Keratinocyte (primary cell): ENCODE results near the gene SLC2A9. TPM values are rescaled to one million over a fixed set of nuclear protein-coding genes. Genes with fewer than 3 reads are reported as not detected.

Experiments
- DNase-seq: peaks from one replicate; pipeline ENCODE4 v3.0.0-alpha.2; 2011; ENCODE audit warnings: low read depth, missing footprints, low spot score
- FAIRE-seq: peaks from 2 replicates; lab custom pipeline; 2011; peaks lifted over from hg19 to GRCh38; lab: Jason Lieb, UNC
- H2AFZ ChIP-seq: 2 replicates; pipeline ENCODE4 v1.6.0; 2012; ENCODE audit warnings: low read length, control low read depth, inconsistent platforms; ENCODE audit not compliant: control insufficient read depth
- H3K27ac ChIP-seq: 2 replicates; pipeline ENCODE4 v1.5.1; 2011; ENCODE audit warnings: low read length; ENCODE audit not compliant: control insufficient read depth, insufficient read depth
- H3K27me3 ChIP-seq: 3 replicates; pipeline ENCODE4 v1.6.0; 2011; ENCODE audit warnings: low read length; ENCODE audit not compliant: control insufficient read depth, insufficient read depth; ENCODE audit errors: extremely low read depth
- H3K36me3 ChIP-seq, 2 experiments: 2 replicates in 1 of 2; 3 replicates in 1 of 2; pipeline ENCODE4 v1.5.1; 2011; ENCODE audit warnings: low read length in 2 of 2, mild to moderate bottlenecking in 1 of 2; ENCODE audit not compliant: control insufficient read depth in 2 of 2, insufficient read depth in 2 of 2; ENCODE audit errors: extremely low read depth in 1 of 2
- H3K4me1 ChIP-seq: 3 replicates; pipeline ENCODE4 v1.5.1; 2011; ENCODE audit warnings: low read length; ENCODE audit not compliant: control insufficient read depth, insufficient read depth; ENCODE audit errors: extremely low read depth
- H3K4me2 ChIP-seq: 3 replicates; pipeline ENCODE4 v1.6.0; 2011; ENCODE audit warnings: low read depth, low read length; ENCODE audit not compliant: control insufficient read depth, insufficient read depth; ENCODE audit errors: extremely low read depth
- H3K4me3 ChIP-seq, 3 experiments: fragments of 200-600 bp in 1 of 3; sonication (generic) in 1 of 3; 2 replicates in 2 of 3; 3 replicates in 1 of 3; pipeline ENCODE4 v1.5.1; 2011 to 2016; ENCODE audit warnings: low read length in 3 of 3, mild to moderate bottlenecking in 3 of 3, control low read depth in 2 of 3, inconsistent platforms in 1 of 3, low read depth in 1 of 3, mixed read lengths in 1 of 3, mixed run types in 1 of 3, moderate library complexity in 1 of 3; ENCODE audit not compliant: control insufficient read depth in 2 of 3, insufficient read depth in 2 of 3; ENCODE audit errors: extremely low read depth in 1 of 3
- H3K79me2 ChIP-seq: 2 replicates; pipeline ENCODE4 v1.6.0; 2012; ENCODE audit warnings: low read length; ENCODE audit not compliant: control insufficient read depth, insufficient read depth
- H3K9ac ChIP-seq: 3 replicates; pipeline ENCODE4 v1.6.0; 2011; ENCODE audit warnings: low read length; ENCODE audit not compliant: control insufficient read depth, insufficient read depth; ENCODE audit errors: extremely low read depth
- H3K9me1 ChIP-seq: 3 replicates; pipeline ENCODE4 v1.6.0; 2011; ENCODE audit warnings: low read length; ENCODE audit not compliant: control insufficient read depth, insufficient read depth; ENCODE audit errors: extremely low read depth
- H3K9me3 ChIP-seq: 2 replicates; pipeline ENCODE4 v1.5.1; 2012; ENCODE audit warnings: low read depth, low read length; ENCODE audit not compliant: control insufficient read depth
- H4K20me1 ChIP-seq: 3 replicates; pipeline ENCODE4 v1.6.0; 2011; ENCODE audit warnings: low read length; ENCODE audit not compliant: control insufficient read depth, insufficient read depth; ENCODE audit errors: extremely low read depth
- CTCF ChIP-seq, 3 experiments: IDR thresholded peaks in 1 of 3; conservative IDR thresholded peaks in 1 of 3; optimal IDR thresholded peaks in 1 of 3; 2 replicates in 2 of 3; 3 replicates in 1 of 3; pipeline versions ENCODE3 to v1.5.1; 2011; ENCODE audit warnings: low read length in 3 of 3, mild to moderate bottlenecking in 3 of 3, moderate library complexity in 2 of 3, control low read depth in 1 of 3, inconsistent platforms in 1 of 3; ENCODE audit not compliant: insufficient read depth in 2 of 3; ENCODE audit errors: extremely low read depth in 1 of 3
- EZH2 ChIP-seq: IDR thresholded peaks from one replicate; pipeline ENCODE4 v1.6.1; 2012; ENCODE audit warnings: inconsistent platforms, mild to moderate bottlenecking, low read length, moderate library complexity
- dilution Hi-C: fragments of 300-500 bp; cut with MboI; formaldehyde crosslinking; loops from one replicate; pipeline ENCODE4 v1.7.0; 2020; ENCODE audit warnings: low sequenced_read_pairs; ENCODE audit not compliant: extremely low pct_ligation_motif_present
- polyA plus RNA-seq, 5 experiments: library from polyadenylated mRNA; depleted of rRNA in 3 of 5; stranded (reverse) in 3 of 5; stranded (forward) in 1 of 5; unstranded in 1 of 5; fragments of >200 nt; gene quantifications; 1 replicate in 1 of 5; 2 replicates in 3 of 5; 3 replicates in 1 of 5; pipeline versions ENCODE4 v1.2.1 to v1.2.3, GENCODE V29; 2011 to 2012; ENCODE audit warnings: missing spikeins in 2 of 5, low read depth in 1 of 5, low replicate concordance in 1 of 5

The SLC2A9 gene
- polyA plus RNA-seq, 1 donor (not counting 4 experiments of a cell fraction or from before 2014, with no cell fraction given), result 37.3 TPM

- no peaks in the 10 kb centered on the region for H3K27me3 ChIP-seq
- TF ChIP-seq EZH2 (no peak), CTCF (optimal IDR thresholded peaks at IDR 0.05 in 1 of 3, IDR thresholded peaks at IDR 0.05 in 1 of 3, conservative IDR thresholded peaks at IDR 0.05 in 1 of 3; ENCODE audit: extremely low read depth in 1 of 3, insufficient read depth in 2 of 3, low read length in 3 of 3) (no peak)
- no peaks in the 10 kb centered on the region for H3K79me2 ChIP-seq
- no peaks in the 10 kb centered on the region for H3K9me1 ChIP-seq
- FAIRE-seq, result no peak
- no peaks in the 10 kb centered on the region for H3K4me1 ChIP-seq
- H2AFZ ChIP-seq, result no peak overlapping the region
- dilution Hi-C loops, result no loop called here
- H4K20me1 ChIP-seq, result no peaks in the 10 kb centered on the region
- no peak overlapping the region for H3K4me2 ChIP-seq
- DNase-seq, result no peak
- no peak overlapping the region for H3K27ac ChIP-seq
- no peak overlapping the region for H3K4me3 ChIP-seq
- H3K9ac ChIP-seq, result no peak overlapping the region
- peaks cover 4 to 10% of the 10 kb centered on the region in 2 experiments for H3K36me3 ChIP-seq
- no peaks in the 10 kb centered on the region for H3K9me3 ChIP-seq
These were observed 127.8 kb downstream of the SLC2A9 start for GRCh38 chr4:9893329-9894108.

GRCh38 chr4:9891740-9892139 lies 129.6 kb downstream of the SLC2A9 start:
- no peaks in the 10 kb centered on the region for H3K27me3 ChIP-seq
- no peak for FAIRE-seq
- dilution Hi-C loops, result no loop called here

More at GRCh38 chr4:9891740-9892139, 129.6 kb downstream of the SLC2A9 start:
- no peak overlapping the region for H3K27ac ChIP-seq
- peaks cover 7 to 10% of the 10 kb centered on the region in 2 experiments for H3K36me3 ChIP-seq
- H4K20me1 ChIP-seq, result no peaks in the 10 kb centered on the region
- no peaks in the 10 kb centered on the region for H3K9me1 ChIP-seq
- H3K4me1 ChIP-seq, result no peaks in the 10 kb centered on the region
- no peak overlapping the region for H2AFZ ChIP-seq
- no peak for DNase-seq
- no peaks in the 10 kb centered on the region for H3K9me3 ChIP-seq
- no peak overlapping the region for H3K9ac ChIP-seq
- H3K79me2 ChIP-seq, result no peaks in the 10 kb centered on the region
- H3K4me2 ChIP-seq, result no peak overlapping the region
- H3K4me3 ChIP-seq, result no peak overlapping the region
- TF ChIP-seq EZH2 (no peak), CTCF (optimal IDR thresholded peaks at IDR 0.05 in 1 of 3, IDR thresholded peaks at IDR 0.05 in 1 of 3, conservative IDR thresholded peaks at IDR 0.05 in 1 of 3; ENCODE audit: extremely low read depth in 1 of 3, insufficient read depth in 2 of 3, low read length in 3 of 3) (no peak)
